Fibroblast of skin of right quadriceps (primary cell): ENCODE results near the gene A1BG.
"Not testable (repeated sequence)": the region's sequence is repeated elsewhere in the genome, so short reads cannot be mapped to it uniquely, and the experiment has no call there.

Experiments
- DNase-seq: peaks from one replicate; pipeline ENCODE4 v3.0.0-alpha.2; 2013

The A1BG gene

GRCh38 chr19:58356766-58357480 lies 3.6 kb upstream of the A1BG start:
- DNase-seq = peak; percentile 31

DNA sequence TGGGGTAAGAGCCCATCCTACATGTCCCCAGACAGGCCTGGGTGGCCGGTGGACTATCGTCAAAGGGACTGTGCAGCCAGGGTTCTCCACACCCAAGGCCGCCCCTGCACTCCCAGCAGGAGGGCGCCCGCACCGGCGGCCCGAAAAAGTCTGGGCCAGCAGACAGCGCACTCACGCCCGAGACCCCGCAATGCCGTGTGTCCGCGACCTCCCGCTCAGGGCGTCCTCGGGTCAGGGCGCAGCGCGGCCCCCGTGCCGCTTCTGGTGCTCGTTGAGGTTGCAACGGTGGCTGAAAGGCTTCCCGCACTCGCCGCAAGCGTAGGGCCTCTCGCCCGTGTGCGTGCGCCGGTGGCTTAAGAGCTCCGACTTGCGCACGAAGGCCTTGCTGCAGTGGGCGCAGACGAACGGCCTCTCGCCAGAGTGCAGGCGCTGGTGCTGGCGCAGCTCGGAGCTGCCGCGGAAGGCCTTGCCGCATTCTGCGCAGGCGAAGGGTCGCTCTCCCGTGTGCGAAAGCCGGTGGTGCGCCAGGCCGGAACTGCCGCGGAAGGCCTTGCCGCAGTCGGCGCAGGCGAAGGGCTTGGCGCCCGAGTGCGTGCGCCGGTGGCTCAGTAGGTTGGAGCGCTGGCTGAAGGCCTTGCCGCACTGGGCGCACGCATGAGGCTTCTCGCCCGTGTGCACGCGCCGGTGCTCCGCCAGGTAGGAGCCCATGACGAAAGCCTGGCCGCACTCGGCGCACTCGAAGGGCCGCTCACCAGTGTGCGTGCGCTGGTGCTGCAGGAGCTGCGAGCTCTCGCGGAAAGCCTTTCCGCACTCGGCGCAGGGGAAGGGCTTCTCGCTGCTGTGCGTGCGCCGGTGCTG lies 2.8 kb upstream of the A1BG start:
- DNase-seq = peak; percentile 45

GRCh38 chr19:58355215-58355796 lies 2.0 kb upstream of the A1BG start:
- no peak for DNase-seq

DNA sequence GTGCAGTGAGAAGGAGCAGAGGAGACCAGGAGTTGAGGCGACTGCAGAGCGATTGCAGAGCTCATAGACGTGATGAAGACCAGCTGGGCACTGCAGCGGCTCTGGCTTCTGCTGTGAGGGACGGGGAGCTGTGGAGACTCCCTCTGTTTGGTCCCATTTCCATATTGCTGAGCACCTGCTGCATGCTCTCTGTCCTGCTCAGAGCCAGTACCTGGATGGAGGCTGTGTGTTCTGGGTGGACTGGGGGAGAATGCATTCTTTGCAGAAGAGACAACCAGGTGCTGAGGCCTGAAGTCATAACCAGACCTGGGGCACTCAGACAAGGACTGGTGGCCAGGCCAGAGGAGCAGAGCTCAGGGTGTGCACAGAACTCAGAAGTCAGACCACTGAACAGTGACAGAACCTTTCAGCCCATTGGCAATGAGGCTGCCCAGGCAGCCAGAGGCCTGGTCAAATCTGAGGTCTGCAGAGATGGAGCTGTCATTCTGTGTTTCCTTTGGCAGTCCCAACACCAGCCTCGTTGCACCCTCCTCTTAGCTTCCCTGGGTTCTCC lies 1.3 kb upstream of the A1BG start:
- DNase-seq = no peak

DNA sequence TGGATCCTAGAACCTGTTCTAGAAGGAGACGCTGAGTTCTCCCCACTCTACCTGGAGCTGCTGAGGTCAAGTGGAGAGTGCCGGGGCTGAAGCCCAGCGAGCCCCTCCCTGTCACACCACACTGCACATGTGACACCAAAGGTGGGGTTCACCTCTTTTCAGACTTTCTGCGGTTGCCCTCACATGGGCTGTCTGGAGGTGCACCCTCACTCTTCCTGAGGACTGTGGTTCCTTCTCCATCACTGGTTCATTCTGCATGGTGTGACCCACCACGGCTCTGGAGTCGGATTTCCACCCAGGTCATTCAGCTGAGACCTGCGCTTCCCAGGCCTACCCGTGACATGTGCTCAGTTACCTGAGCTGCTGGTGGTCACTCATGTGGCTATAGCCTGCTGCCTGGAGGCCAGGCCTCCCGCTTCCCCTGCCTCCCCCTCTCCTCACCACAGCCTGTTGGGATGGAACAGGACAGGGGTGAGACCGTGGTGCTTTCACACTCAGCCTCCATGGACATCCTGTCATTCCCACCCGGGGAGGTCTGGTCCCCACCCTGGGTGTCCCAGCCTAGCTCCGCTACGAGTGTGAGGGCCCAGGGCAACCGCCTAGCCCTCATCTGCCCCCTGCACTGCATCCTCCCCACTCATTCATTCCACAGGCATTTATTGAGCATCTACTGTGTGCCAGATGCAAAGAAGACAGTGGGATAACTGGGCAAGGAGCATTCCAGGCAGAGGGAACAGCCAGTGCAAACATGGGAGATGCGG lies 605 bp upstream of the A1BG start:
- no peak for DNase-seq

DNA sequence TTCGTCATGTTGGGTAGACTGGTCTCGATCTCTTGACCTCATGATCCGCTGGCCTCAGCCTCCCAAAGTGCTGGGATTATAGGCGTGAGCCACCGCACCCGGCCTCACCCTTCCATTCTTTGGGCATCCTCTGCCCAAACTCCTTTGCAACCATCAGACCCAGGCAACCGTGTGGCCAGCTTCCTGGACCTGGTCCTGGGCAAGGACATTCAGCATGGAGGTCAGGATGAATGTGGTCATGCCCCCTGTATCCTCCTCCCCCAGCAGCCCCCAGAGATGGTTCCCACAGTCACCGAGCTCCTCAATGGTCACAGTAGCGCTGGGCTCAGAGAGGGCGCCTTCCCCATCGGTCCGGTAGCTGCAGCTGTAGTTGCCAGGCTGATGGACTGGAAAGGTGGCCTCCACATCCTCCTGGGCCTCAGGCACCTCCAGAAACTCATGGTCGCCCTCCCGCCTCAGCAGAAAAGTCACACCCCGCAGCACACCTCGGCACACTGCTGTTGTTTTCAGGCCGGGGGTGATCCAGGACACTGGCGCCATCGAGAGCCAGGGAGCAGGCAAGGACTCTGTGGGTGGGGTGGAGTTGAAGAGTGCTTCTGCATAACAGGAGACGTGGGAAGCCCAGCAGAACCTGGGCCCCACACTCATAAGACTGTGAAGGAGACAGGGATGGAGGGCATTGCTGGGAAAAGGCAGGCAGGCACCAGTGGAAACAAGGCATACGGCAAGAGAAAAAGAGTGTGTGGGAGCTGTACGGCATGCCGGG lies 1.1 kb downstream of the A1BG start:
- no peak for DNase-seq

GRCh38 chr19:58351558-58351878 lies 1.8 kb downstream of the A1BG start:
- no peak for DNase-seq

GRCh38 chr19:58350871-58351557 lies 2.3 kb downstream of the A1BG start:
- no peak for DNase-seq

DNA sequence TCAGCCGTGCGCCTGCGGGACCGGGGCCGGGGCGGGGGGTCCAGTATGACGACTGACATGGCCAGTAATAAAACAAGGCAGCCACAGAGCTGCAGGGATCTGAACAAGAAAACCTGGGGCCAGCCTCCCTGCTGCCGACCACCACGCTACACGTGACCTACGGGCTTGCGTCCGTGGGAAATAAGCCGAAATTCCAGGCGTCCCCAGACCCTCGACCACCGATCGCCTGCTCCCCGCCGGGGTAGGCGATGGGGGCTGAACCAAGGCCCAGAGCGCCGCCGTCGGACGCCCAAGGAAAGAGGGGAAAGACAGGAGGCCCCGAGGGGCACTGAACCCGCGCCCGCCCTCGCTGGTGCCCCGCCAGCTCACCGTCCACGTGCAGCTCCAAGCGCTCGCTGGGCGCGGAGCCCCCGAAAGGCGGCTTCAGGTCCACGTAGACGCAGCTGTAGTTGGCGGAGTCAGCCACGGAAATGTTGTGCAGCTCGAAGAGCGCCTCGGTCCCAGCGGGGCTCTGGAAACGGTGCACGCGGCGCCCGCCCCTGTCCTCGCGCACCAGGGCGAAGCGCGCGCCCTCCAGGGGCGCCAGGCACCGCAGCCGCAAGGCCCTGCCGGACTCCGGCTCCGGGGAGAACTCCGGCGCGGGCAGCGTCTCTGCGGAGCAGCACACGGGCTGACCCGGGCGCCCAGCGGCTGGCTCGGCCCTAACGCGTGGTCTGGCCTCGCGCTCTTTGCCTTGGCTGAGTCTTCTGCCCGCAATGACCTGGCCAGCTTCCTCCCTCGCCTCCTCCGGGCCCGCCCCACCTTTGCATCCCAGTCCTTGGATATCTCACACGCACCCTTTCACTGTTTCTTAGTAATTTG lies 3.1 kb downstream of the A1BG start:
- DNase-seq = no peak

GRCh38 chr19:58349590-58349989 lies 3.7 kb downstream of the A1BG start:
- no peak for DNase-seq

DNA sequence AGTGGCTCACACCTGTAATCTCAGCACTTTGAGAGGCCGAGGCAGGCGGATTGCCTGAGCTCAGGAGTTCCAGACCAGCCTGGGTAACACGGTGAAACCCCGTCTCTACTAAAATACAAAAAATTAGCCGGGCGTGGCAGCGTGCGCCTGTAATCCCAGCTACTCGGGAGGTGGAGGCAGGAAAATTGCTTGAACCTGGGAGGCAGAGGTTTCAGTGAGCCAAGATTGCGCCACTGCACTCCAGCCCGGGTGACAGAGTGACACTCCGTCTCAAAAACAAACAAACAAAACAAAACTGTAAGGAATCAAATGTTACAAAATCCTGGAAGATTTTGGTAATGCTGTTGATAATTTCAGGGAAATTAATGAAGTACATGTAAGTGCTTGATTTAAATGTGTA lies 5.2 kb downstream of the A1BG start:
- DNase-seq = not testable (repeated sequence)

DNA sequence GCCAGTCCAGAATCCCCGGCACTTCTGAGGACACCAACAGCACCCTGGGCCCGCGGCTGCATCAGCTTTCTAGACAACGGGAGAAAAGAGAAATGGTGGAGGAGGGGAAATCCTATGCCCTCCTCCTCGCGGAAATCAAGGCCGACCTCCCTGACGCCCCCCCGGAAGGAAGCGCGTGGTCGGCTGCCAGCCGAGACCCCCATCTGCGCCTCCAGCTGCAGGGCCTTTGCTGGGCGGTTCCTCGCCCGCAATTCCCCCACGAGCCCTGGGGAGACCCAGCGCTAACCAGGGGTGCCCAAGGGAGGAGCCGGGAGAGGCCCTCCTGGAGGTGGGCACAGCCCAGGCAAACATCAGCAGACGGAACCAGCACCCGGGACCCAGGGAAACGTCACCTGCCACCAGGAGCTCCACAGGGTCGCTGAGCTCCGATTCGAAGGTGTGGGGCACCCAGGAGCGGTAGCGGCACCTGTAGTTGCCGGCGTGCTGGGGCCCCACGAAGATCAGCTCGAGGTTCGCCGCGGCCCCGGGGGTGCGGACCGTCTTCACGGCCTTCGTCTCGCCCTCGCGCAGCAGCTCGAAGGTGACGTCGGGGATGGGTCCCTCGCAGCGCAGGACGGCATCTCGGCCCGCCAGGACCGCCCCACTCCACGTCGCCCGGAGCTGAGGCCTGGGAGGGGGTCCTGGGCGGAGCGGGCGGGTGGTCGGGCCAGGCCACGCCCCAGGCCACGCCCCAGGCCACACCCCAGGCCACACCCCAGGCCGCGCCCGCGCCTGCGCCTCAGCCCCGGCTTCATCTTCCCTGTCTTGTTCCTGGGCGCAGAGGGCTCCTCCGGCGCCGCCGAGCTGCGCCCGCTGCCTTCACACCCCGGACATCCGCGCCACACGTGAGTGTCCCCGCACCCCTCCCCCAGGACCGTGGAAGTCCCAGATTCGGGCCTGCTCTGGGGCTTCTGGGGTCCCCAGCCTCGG lies 6.0 kb downstream of the A1BG start:
- DNase-seq = peak; percentile 74

GRCh38 chr19:58345558-58345957 lies 7.7 kb downstream of the A1BG start:
- no peak for DNase-seq

DNA sequence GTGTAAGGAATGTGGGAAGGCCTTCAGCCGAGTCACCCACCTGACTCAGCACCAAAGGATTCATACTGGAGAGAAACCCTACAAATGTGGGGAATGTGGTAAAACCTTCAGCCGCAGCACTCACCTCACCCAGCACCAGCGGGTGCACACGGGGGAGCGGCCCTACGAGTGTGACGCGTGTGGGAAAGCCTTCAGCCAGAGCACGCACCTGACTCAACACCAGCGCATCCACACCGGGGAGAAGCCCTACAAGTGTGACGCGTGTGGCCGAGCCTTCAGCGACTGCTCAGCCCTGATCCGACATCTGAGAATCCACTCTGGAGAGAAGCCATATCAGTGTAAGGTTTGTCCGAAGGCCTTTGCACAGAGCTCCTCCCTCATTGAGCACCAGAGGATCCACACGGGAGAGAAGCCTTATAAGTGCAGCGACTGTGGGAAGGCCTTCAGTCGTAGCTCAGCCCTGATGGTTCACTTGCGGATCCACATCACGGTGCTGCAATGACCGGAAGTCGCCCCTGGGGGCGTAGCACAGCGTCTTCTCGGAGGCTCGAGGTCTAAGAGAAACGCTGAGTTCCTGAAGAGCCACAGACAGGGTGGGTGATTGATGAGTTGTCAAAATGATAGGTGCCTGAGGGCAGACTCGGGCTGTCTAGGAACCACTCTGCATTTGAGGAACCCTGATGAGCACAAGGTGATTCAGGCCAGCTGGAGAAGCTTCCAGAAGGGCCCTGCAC lies 14.3 kb downstream of the A1BG start:
- no peak for DNase-seq

GRCh38 chr19:58338336-58338735 lies 15.0 kb downstream of the A1BG start:
- no peak for DNase-seq

- DNase-seq = no peak
These were observed 16.5 kb downstream of the A1BG start for GRCh38 chr19:58336820-58337219.

GRCh38 chr19:58336216-58336615 lies 17.1 kb downstream of the A1BG start:
- no peak for DNase-seq

GRCh38 chr19:58335630-58336029 lies 17.7 kb downstream of the A1BG start:
- no peak for DNase-seq
